SK-MEL-5 (cell line): ENCODE measurements around the gene PHTF1. TPM values are rescaled to one million over a fixed set of nuclear protein-coding genes. Genes with fewer than 3 reads are reported as not detected.

Experiments
- DNase-seq: peaks from one replicate; pipeline ENCODE4 v3.0.0-alpha.2; 2016; ENCODE audit warnings: low read depth, low spot score
- in situ Hi-C: cut with HindIII; loops from 2 replicates; pipeline ENCODE4 v1.10.0; 2016; ENCODE audit warnings: low sequenced_read_pairs, high pct_unique_total_duplicates, low pct_unique_long_range_greater_than_20kb
- total RNA-seq: library from RNA; depleted of rRNA; stranded (reverse); fragments of >200 nt; shearing (Covaris generic); gene quantifications from 2 replicates; pipeline ENCODE4 v1.2.3, GENCODE V29; 2014; rRNA removed

The PHTF1 gene
- total RNA-seq, 1 experiment from 2014 or later: 19.3 TPM

- in situ Hi-C loops: no loop called here
These were observed 101.7 kb downstream of the PHTF1 start for GRCh38 chr1:113657556-113658063.

DNA sequence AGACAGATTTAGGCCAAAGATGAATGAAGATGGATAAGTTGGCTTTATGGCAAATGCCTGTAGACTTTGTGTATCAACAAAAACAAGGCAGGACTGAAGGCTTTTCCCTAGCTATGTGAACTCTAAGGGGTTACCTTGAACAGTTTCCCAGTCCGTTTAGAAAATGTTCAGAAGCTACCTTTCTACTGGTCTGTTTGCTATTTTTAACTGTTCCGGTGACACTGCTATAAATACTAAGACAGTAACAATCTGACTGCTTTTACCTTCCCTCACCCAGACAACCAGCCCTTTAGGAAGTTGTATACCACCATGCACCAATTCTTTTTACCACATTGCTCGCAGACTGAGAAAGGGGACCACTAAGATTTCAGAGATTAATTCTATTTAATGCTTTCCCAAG lies 102.2 kb downstream of the PHTF1 start:
- in situ Hi-C loops: no loop called here
- no peak for DNase-seq

More at GRCh38 chr1:113657556-113658063, 101.7 kb downstream of the PHTF1 start:
- DNase-seq: no peak

DNA sequence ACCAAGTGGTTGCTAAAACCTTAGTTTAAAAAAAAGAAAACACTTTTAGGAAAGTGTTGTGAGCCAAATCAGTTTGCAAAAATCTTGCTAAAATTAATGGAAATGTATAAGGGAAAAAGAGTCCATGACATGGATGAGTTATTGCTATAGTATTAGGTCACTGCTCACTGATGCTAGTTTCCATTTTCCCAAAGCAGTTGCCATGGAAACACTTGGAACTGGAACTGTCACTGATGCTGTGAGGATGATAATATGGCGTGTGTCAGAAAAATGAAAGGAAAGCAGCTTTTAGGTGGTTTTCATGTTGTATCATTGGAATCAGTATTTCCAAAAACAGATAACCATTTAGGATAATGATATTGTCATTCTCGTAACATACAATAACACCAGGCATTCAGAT lies 104.4 kb downstream of the PHTF1 start:
- in situ Hi-C loops: no loop called here
- DNase-seq: no peak

DNA sequence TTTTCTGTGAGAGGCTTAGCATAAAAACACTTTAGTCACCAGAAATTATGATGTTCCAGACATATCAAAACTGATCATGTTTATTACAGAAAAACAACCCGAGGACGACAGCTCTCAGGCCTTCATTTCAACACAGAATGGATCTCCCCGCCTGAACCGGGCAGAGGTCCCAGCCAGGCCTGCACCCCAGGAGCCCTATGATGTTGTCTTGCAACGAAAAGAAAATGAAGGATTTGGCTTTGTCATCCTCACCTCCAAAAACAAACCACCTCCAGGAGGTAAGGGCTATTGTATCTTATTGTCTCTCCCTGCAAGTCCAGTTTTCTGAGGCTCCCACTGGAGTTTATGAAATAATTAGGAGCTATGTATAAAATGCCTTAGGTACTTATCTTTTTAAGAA lies 105.5 kb downstream of the PHTF1 start:
- DNase-seq: no peak
- in situ Hi-C loops: no loop called here

GRCh38 chr1:113652771-113653170 lies 106.5 kb downstream of the PHTF1 start:
- in situ Hi-C loops: no loop called here
- no peak for DNase-seq

GRCh38 chr1:113648478-113648877 lies 110.8 kb downstream of the PHTF1 start:
- in situ Hi-C loops: no loop called here
- DNase-seq: no peak

GRCh38 chr1:113647164-113647563 lies 112.1 kb downstream of the PHTF1 start:
- in situ Hi-C loops: no loop called here
- no peak for DNase-seq

Other genes starting within 250 kb of the PHTF1 start
- 5.9 and 7.6 TPM in 2 replicates for gene RSBN1, start 53.0 kb upstream of the PHTF1 start, total RNA-seq
- gene PTPN22, start 112.2 kb upstream of the PHTF1 start, total RNA-seq: 0.08 TPM in 1 of 2 replicates, not detected in the other
- gene BCL2L15, start 128.1 kb upstream of the PHTF1 start, total RNA-seq: not detected in 2 replicates
- 4.7 and 8.3 TPM in 2 replicates for gene AP4B1, start 145.3 kb upstream of the PHTF1 start, total RNA-seq
- 5.1 and 6.2 TPM in 2 replicates for gene DCLRE1B, start 145.8 kb upstream of the PHTF1 start, total RNA-seq
- 11.4 and 12.7 TPM in 2 replicates for gene HIPK1, start 169.8 kb upstream of the PHTF1 start, total RNA-seq
- 0.16 TPM in 1 of 2 replicates, not detected in the other for gene OLFML3, start 220.0 kb upstream of the PHTF1 start, total RNA-seq